Left renal pelvis (tissue), 4 donors: ENCODE data around the gene ATP10B. TPM values are rescaled to one million over a fixed set of nuclear protein-coding genes. Genes with fewer than 3 reads are reported as not detected.
"Not testable (repeated sequence)": the region's sequence is repeated elsewhere in the genome, so short reads cannot be mapped to it uniquely, and the experiment has no call there.

Source experiments
- DNase-seq, 4 donors: peaks; one replicate each; pipeline ENCODE4 v3.0.0-alpha.2; 2013; ENCODE audit warnings: low read depth in 4 of 4, low spot score in 3 of 4
- polyA plus RNA-seq, 4 donors: library from polyadenylated mRNA; unstranded; fragments of 120-200 nt; gene quantifications; one replicate each; pipeline ENCODE4 v1.2.1, GENCODE V29; 2013; ENCODE audit not compliant: insufficient read length in 4 of 4

ATP10B gene
- polyA plus RNA-seq, 4 donors, result 0.16 to 1.3 (median 0.42) TPM

GRCh38 chr5:160760008-160760407 lies 92.0 kb downstream of the ATP10B start:
- DNase-seq, result no peak

GRCh38 chr5:160757194-160757593 lies 94.8 kb downstream of the ATP10B start:
- DNase-seq, result no peak

GRCh38 chr5:160750938-160751657 lies 100.9 kb downstream of the ATP10B start:
- DNase-seq, result no peak

- no peak for DNase-seq
Observed at GRCh38 chr5:160749682-160750081, 102.3 kb downstream of the ATP10B start.

GRCh38 chr5:160749026-160749425 lies 103.0 kb downstream of the ATP10B start:
- no peak for DNase-seq

- DNase-seq, result no peak
Observed at GRCh38 chr5:160747987-160748386, 104.0 kb downstream of the ATP10B start.

GRCh38 chr5:160747559-160747958 lies 104.5 kb downstream of the ATP10B start:
- no peak for DNase-seq

- no peak for DNase-seq
Observed at GRCh38 chr5:160744268-160745101, 107.5 kb downstream of the ATP10B start.

GRCh38 chr5:160743027-160743426 lies 109.0 kb downstream of the ATP10B start:
- DNase-seq, result no peak

- no peak for DNase-seq
Observed at GRCh38 chr5:160742446-160742845, 109.6 kb downstream of the ATP10B start.

- no peak for DNase-seq
Observed at GRCh38 chr5:160727296-160727997, 124.6 kb downstream of the ATP10B start.

GRCh38 chr5:160726721-160727120 lies 125.3 kb downstream of the ATP10B start:
- DNase-seq, result no peak

- DNase-seq, result no peak
Observed at GRCh38 chr5:160720822-160721221, 131.2 kb downstream of the ATP10B start.

- DNase-seq, result not testable (repeated sequence)
Observed at GRCh38 chr5:160715508-160715907, 136.5 kb downstream of the ATP10B start.

GRCh38 chr5:160703547-160704189 lies 148.3 kb downstream of the ATP10B start:
- DNase-seq, result no peak

- DNase-seq, result no peak
Observed at GRCh38 chr5:160702934-160703333, 149.1 kb downstream of the ATP10B start.

- no peak for DNase-seq
Observed at GRCh38 chr5:160702311-160702803, 149.7 kb downstream of the ATP10B start.

- DNase-seq, result no peak
Observed at GRCh38 chr5:160701403-160701802, 150.6 kb downstream of the ATP10B start.

GRCh38 chr5:160699301-160699700 lies 152.7 kb downstream of the ATP10B start:
- DNase-seq, result no peak

GRCh38 chr5:160697281-160697680 lies 154.7 kb downstream of the ATP10B start:
- DNase-seq, result no peak

- no peak for DNase-seq
Observed at GRCh38 chr5:160694896-160695295, 157.1 kb downstream of the ATP10B start.
